Measurements from ENCODE around the gene FNTB. TPM values are rescaled to one million over a fixed set of nuclear protein-coding genes. Genes with fewer than 3 reads are reported as not detected.

Gene FNTB
- total RNA-seq, 1 experiment from 2014 or later, result 20.7 TPM

GRCh38 chr14:64968167-64968566, 18.5 kb upstream of the FNTB start:
- Mint-ChIP-seq H3K4me1 (peaks cover 49 to 51% of the 10 kb centered on the region in 2 experiments), H3K9me3 (no peaks in the 10 kb centered on the region), H3K27me3 (ENCODE audit: low read depth) (peaks cover 22% of the 10 kb centered on the region), H3K36me3 (ENCODE audit: insufficient read depth in 1 of 3, low read depth in 3 of 3) (peaks cover 19 to 24% (median 22%) of the 10 kb centered on the region in 3 experiments; a peak in 6 of 7 replicates), H3K4me3 (no peak overlapping the region), H3K27ac (0 out of 7 replicates have a peak overlapping the region, but pooled peaks of 1 of the 3 experiments have one; percentile 58)
- H3K56ac ChIP-seq (ENCODE audit: insufficient read length, low read depth, low read length), result no peak overlapping the region
- no peaks in the 10 kb centered on the region for H3K9me3 ChIP-seq (ENCODE audit: control insufficient read depth, low read depth, low read length)
- no peak overlapping the region for H3K4ac ChIP-seq (ENCODE audit: low read depth, low read length)
- no peak overlapping the region for H3K27ac ChIP-seq (ENCODE audit: insufficient read length, low read depth, low read length)
- H3K79me2 ChIP-seq (ENCODE audit: insufficient read depth, low read length), result no peaks in the 10 kb centered on the region; the same call in 1 of the 2 replicates
- H3K4me1 ChIP-seq (ENCODE audit: insufficient read depth, low read length), result peaks cover 24% of the 10 kb centered on the region; the same call in 1 of the 2 replicates
- no peak overlapping the region for H2BK120ac ChIP-seq (ENCODE audit: low read depth, low read length, poor library complexity, severe bottlenecking)
- H3K79me1 ChIP-seq (ENCODE audit: insufficient read depth, low read depth, low read length, poor library complexity, severe bottlenecking), result no peaks in the 10 kb centered on the region
- no peak for DNase-seq
- no peak overlapping the region for H3K23ac ChIP-seq (ENCODE audit: insufficient read length, low read depth, low read length)
- no peak overlapping the region for H2AK5ac ChIP-seq (ENCODE audit: insufficient read length, low read length)
- no peak overlapping the region for H2BK12ac ChIP-seq (ENCODE audit: insufficient read length, low read depth, low read length)
- H4K5ac ChIP-seq (ENCODE audit: insufficient read length, low read depth, low read length), result no peak overlapping the region
- no peak overlapping the region for H4K91ac ChIP-seq (ENCODE audit: insufficient read length, low read depth, low read length)
- no peaks in the 10 kb centered on the region for H3K27me3 ChIP-seq (ENCODE audit: insufficient read depth, low read length)
- no peak overlapping the region for H2BK20ac ChIP-seq (ENCODE audit: low read depth, low read length, poor library complexity, severe bottlenecking)
- TF ChIP-seq, protein P1, sequence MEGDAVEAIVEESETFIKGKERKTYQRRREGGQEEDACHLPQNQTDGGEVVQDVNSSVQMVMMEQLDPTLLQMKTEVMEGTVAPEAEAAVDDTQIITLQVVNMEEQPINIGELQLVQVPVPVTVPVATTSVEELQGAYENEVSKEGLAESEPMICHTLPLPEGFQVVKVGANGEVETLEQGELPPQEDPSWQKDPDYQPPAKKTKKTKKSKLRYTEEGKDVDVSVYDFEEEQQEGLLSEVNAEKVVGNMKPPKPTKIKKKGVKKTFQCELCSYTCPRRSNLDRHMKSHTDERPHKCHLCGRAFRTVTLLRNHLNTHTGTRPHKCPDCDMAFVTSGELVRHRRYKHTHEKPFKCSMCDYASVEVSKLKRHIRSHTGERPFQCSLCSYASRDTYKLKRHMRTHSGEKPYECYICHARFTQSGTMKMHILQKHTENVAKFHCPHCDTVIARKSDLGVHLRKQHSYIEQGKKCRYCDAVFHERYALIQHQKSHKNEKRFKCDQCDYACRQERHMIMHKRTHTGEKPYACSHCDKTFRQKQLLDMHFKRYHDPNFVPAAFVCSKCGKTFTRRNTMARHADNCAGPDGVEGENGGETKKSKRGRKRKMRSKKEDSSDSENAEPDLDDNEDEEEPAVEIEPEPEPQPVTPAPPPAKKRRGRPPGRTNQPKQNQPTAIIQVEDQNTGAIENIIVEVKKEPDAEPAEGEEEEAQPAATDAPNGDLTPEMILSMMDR (conservative IDR thresholded peaks at IDR 0.05), result no peak
- H2BK15ac ChIP-seq (ENCODE audit: low read depth, low read length), result no peak overlapping the region
- H3K23me2 ChIP-seq (ENCODE audit: insufficient read length, low read depth, low read length, poor library complexity, severe bottlenecking), result no peaks in the 10 kb centered on the region
- H4K20me1 ChIP-seq (ENCODE audit: control insufficient read depth, insufficient read depth, insufficient read length), result no peaks in the 10 kb centered on the region
- H3K14ac ChIP-seq (ENCODE audit: insufficient read depth, low read length), result no peak overlapping the region
- H2AFZ ChIP-seq (ENCODE audit: low read length), result no peak overlapping the region
- H3K18ac ChIP-seq (ENCODE audit: insufficient read length, low read depth, low read length), result no peak overlapping the region
- H4K8ac ChIP-seq (replicated peaks; ENCODE audit: insufficient read length, low read depth, low read length), result no peak overlapping the region
- WGBS (ENCODE audit: extremely low coverage, insufficient read length, low lambda C conversion rate), result no CpG with 5 or more reads among the region's 7 CpGs
- H3K4me2 ChIP-seq (ENCODE audit: insufficient read depth, insufficient read length, low read length), result no peak overlapping the region
- H3T11ph ChIP-seq (ENCODE audit: low read length), result no peak overlapping the region
- no peak overlapping the region for H3K9ac ChIP-seq (ENCODE audit: extremely low read depth, insufficient read length, low read length)
- no peak overlapping the region for H2BK5ac ChIP-seq (ENCODE audit: insufficient read length, low read length)

Measured in H9 (cell line).